ENCODE measurements around the gene ZC3H18. TPM values are rescaled to one million over a fixed set of nuclear protein-coding genes. Genes with fewer than 3 reads are reported as not detected.
"Not testable (repeated sequence)": the region's sequence is repeated elsewhere in the genome, so short reads cannot be mapped to it uniquely, and the experiment has no call there.

ZC3H18 gene
- polyA plus RNA-seq, 3 donors: 5.5 to 36.4 (median 6.8) TPM

DNA sequence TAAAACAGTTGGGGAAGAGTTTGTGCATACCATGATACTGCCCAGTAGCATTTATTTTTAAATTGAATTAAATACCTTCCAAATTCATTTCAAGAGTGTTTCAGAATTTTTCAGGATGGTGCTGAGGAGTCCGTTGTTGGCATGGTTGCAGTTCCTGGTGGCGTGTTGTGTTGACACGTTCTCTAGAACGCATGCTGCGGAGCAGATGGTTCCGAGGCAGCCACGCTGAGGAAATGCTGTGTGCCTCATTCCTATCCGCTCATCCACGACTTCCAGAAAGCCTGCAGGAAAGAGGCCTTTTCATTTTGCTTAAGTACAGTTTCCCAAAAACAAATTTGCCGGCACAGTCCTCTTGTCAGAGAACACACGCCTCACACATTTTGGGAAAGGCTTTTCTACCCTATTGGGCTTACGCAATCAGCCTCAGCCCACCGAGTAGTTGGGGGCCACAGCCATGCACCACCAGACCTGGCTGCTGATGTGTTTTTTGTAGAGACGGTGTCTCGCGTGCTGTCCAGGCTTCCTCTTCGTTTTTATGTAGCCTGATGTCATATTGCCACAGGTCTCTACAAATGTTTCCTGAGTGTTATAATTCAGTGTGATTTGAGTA lies 36.0 kb downstream of the ZC3H18 start:
- Histone ChIP-seq H4K20me1 (ENCODE audit: insufficient read depth, low read length) (peaks cover 40% of the 10 kb centered on the region), H3K27me3 (ENCODE audit: control insufficient read depth in 2 of 2, insufficient read depth in 2 of 2, low read length in 2 of 2) (no peaks in the 10 kb centered on the region), H2AFZ (ENCODE audit: insufficient read depth, low read depth, low read length, poor library complexity, severe bottlenecking) (no peak overlapping the region), H3K9ac (ENCODE audit: insufficient read depth, low read length, poor library complexity, severe bottlenecking) (no peak overlapping the region), H3K36me3 (replicated peaks in 1 of 2; ENCODE audit: control insufficient read depth in 1 of 2, insufficient read depth in 2 of 2, low read length in 2 of 2) (peaks cover 63 to 91% of the 10 kb centered on the region in 2 donors), H3K4me1 (ENCODE audit: control insufficient read depth in 1 of 2, insufficient read depth in 2 of 2, low read length in 2 of 2) (peaks cover 4 to 12% of the 10 kb centered on the region in 2 donors), H3K4me2 (replicated peaks; ENCODE audit: extremely low read depth, low read length, poor library complexity, severe bottlenecking) (no peak overlapping the region), H3K79me2 (ENCODE audit: insufficient read depth, low read length) (no peaks in the 10 kb centered on the region), H3K27ac (ENCODE audit: low read depth in 1 of 2, low read length in 2 of 2) (no peak overlapping the region), H3K4me3 (replicated peaks in 1 of 3; ENCODE audit: low read depth in 2 of 3, low read length in 3 of 3) (no peak overlapping the region), H3K9me3 (replicated peaks in 1 of 2; ENCODE audit: control insufficient read depth in 1 of 2, insufficient read depth in 1 of 2, low read length in 2 of 2) (no peaks in the 10 kb centered on the region)
- peaks cover 17% of the 10 kb centered on the region for H3K4me1 Mint-ChIP-seq
- no peak overlapping the region for H3K27ac Mint-ChIP-seq
- H3K36me3 Mint-ChIP-seq: peaks cover 60 to 89% of the 10 kb centered on the region in 2 donors
- H3K4me3 Mint-ChIP-seq: no peak overlapping the region
- intact Hi-C loops (cut with micrococcal nuclease): no loop called here
- 85% methylated on average over 16 of the region's 17 CpGs for WGBS (ENCODE audit: insufficient coverage)
- no peak for DNase-seq
- TF ChIP-seq, protein P1, sequence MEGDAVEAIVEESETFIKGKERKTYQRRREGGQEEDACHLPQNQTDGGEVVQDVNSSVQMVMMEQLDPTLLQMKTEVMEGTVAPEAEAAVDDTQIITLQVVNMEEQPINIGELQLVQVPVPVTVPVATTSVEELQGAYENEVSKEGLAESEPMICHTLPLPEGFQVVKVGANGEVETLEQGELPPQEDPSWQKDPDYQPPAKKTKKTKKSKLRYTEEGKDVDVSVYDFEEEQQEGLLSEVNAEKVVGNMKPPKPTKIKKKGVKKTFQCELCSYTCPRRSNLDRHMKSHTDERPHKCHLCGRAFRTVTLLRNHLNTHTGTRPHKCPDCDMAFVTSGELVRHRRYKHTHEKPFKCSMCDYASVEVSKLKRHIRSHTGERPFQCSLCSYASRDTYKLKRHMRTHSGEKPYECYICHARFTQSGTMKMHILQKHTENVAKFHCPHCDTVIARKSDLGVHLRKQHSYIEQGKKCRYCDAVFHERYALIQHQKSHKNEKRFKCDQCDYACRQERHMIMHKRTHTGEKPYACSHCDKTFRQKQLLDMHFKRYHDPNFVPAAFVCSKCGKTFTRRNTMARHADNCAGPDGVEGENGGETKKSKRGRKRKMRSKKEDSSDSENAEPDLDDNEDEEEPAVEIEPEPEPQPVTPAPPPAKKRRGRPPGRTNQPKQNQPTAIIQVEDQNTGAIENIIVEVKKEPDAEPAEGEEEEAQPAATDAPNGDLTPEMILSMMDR (IDR thresholded peaks at IDR 0.05): no peak
- H3K9me3 Mint-ChIP-seq: no peaks in the 10 kb centered on the region
- peaks cover 0 to 3% (median 0%) of the 10 kb centered on the region in 3 donors for H3K27me3 Mint-ChIP-seq (ENCODE audit: low read depth in 3 of 3)

DNA sequence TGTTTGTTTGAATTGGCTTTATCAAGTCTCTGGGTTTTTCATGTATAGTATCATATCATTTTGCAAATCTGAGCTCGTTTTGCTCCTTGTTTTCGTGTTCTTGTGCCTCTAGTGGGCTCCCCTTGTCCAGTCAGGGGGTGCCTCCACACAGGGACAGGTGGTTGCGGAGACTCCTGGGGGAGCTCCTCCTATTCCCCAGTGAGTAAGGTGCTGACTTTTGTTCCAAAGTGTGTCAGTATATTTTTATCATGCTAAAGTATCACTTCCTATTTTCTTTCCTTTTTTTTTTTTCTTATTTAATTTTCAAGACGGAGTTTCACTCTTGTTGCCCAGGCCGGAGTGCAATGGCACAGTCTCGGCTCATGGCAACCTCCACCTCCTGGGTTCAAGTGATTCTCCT lies 37.9 kb downstream of the ZC3H18 start:
- H3K27ac Mint-ChIP-seq: peak overlapping the region in 5 of 7 donors; percentile 17 to 77 (median 30)
- Histone ChIP-seq H2AFZ (ENCODE audit: insufficient read depth, low read depth, low read length, poor library complexity, severe bottlenecking) (no peak overlapping the region), H3K9me3 (replicated peaks in 1 of 2; ENCODE audit: control insufficient read depth in 1 of 2, insufficient read depth in 1 of 2, low read length in 2 of 2) (no peaks in the 10 kb centered on the region), H3K27me3 (ENCODE audit: control insufficient read depth in 2 of 2, insufficient read depth in 2 of 2, low read length in 2 of 2) (no peaks in the 10 kb centered on the region), H3K4me1 (ENCODE audit: control insufficient read depth in 1 of 2, insufficient read depth in 2 of 2, low read length in 2 of 2) (peaks cover 4 to 12% of the 10 kb centered on the region in 2 donors), H3K27ac (ENCODE audit: low read depth in 1 of 2, low read length in 2 of 2) (no peak overlapping the region), H3K36me3 (replicated peaks in 1 of 2; ENCODE audit: control insufficient read depth in 1 of 2, insufficient read depth in 2 of 2, low read length in 2 of 2) (peaks cover 64 to 87% of the 10 kb centered on the region in 2 donors), H3K4me2 (replicated peaks; ENCODE audit: extremely low read depth, low read length, poor library complexity, severe bottlenecking) (no peak overlapping the region), H3K79me2 (ENCODE audit: insufficient read depth, low read length) (no peaks in the 10 kb centered on the region), H3K4me3 (replicated peaks in 1 of 3; ENCODE audit: low read depth in 2 of 3, low read length in 3 of 3) (no peak overlapping the region), H3K9ac (ENCODE audit: insufficient read depth, low read length, poor library complexity, severe bottlenecking) (no peak overlapping the region), H4K20me1 (ENCODE audit: insufficient read depth, low read length) (peaks cover 48% of the 10 kb centered on the region)
- DNase-seq: no peak
- H3K27me3 Mint-ChIP-seq (ENCODE audit: low read depth in 3 of 3): no peaks in the 10 kb centered on the region
- intact Hi-C loops (cut with micrococcal nuclease): no loop called here
- 0% methylated on average over 2 of the region's 6 CpGs for WGBS (ENCODE audit: insufficient coverage)
- H3K4me3 Mint-ChIP-seq: no peak overlapping the region
- no peaks in the 10 kb centered on the region for H3K9me3 Mint-ChIP-seq
- TF ChIP-seq, protein P1 (IDR thresholded peaks at IDR 0.05): no peak
- H3K36me3 Mint-ChIP-seq: peaks cover 55 to 89% of the 10 kb centered on the region in 2 donors
- H3K4me1 Mint-ChIP-seq: peaks cover 17% of the 10 kb centered on the region

DNA sequence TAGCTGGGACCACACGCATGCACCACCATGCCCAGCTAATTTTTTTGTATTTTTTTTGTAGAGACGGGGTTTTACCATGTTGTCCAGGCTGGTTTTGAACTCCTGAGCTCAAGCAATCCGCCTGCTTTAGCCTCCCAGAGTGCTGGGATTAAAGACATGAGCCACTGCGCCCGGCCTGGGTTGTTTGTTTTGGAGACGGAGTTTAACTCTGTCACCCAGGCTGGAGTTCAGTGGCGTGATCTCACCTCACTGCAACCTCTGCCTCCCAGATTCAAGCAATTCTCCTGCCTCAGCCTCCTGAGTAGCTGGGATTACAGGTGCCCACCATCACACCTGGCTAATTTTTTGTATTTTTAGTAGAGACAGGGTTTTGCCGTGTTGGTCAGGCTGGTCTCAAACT lies 39.2 kb downstream of the ZC3H18 start:
- H3K4me2 ChIP-seq (replicated peaks; ENCODE audit: extremely low read depth, low read length, poor library complexity, severe bottlenecking); H3K9me3 Mint-ChIP-seq; H3K4me3 Mint-ChIP-seq; H3K27me3 ChIP-seq (ENCODE audit: control insufficient read depth in 2 of 2, insufficient read depth in 2 of 2, low read length in 2 of 2); H3K9me3 ChIP-seq (replicated peaks in 1 of 2; ENCODE audit: control insufficient read depth in 1 of 2, insufficient read depth in 1 of 2, low read length in 2 of 2); DNase-seq; H2AFZ ChIP-seq (ENCODE audit: insufficient read depth, low read depth, low read length, poor library complexity, severe bottlenecking); H3K27ac ChIP-seq (ENCODE audit: low read depth in 1 of 2, low read length in 2 of 2); H3K9ac ChIP-seq (ENCODE audit: insufficient read depth, low read length, poor library complexity, severe bottlenecking); H3K4me3 ChIP-seq (replicated peaks in 1 of 3; ENCODE audit: low read depth in 2 of 3, low read length in 3 of 3); H3K27me3 Mint-ChIP-seq (ENCODE audit: low read depth in 3 of 3); intact Hi-C loops (cut with micrococcal nuclease); H3K79me2 ChIP-seq (ENCODE audit: insufficient read depth, low read length): not testable (repeated sequence)
- peaks cover 76 to 91% of the 10 kb centered on the region in 2 donors for H3K36me3 ChIP-seq (replicated peaks in 1 of 2; ENCODE audit: control insufficient read depth in 1 of 2, insufficient read depth in 2 of 2, low read length in 2 of 2)
- peaks cover 4 to 12% of the 10 kb centered on the region in 2 donors for H3K4me1 ChIP-seq (ENCODE audit: control insufficient read depth in 1 of 2, insufficient read depth in 2 of 2, low read length in 2 of 2)
- H4K20me1 ChIP-seq (ENCODE audit: insufficient read depth, low read length): peaks cover 61% of the 10 kb centered on the region
- peaks cover 17% of the 10 kb centered on the region for H3K4me1 Mint-ChIP-seq
- H3K36me3 Mint-ChIP-seq: peaks cover 63 to 91% of the 10 kb centered on the region in 2 donors
- WGBS (ENCODE audit: insufficient coverage): 100% methylated on average over 3 of the region's 8 CpGs
- peak overlapping the region in 1 of 7 donors; percentile 79 for H3K27ac Mint-ChIP-seq

Data from CD14-positive monocyte (primary cell).